Liver (tissue), 3 donors: ENCODE results near the gene SHISA3.

Experiments
- ATF3 ChIP-seq: IDR thresholded peaks from 2 replicates; pipeline ENCODE4 v1.6.1; 2016; ENCODE audit warnings: antibody characterized with exemption
- CTCF ChIP-seq: fragments of 150-350 bp; IDR thresholded peaks from 2 replicates; pipeline ENCODE4 v1.5.1; 2017; ENCODE audit warnings: improper control_type of control experiment, low read depth, low read length; ENCODE audit not compliant: missing input control
- EGR1 ChIP-seq, 2 donors: IDR thresholded peaks; 2 replicates each; pipeline ENCODE4 v1.6.1; 2016 to 2018; ENCODE audit warnings: antibody characterized with exemption in 2 of 2, low read depth in 2 of 2
- FOXA1 ChIP-seq: IDR thresholded peaks from 2 replicates; pipeline ENCODE4 v1.6.1; 2016; ENCODE audit warnings: antibody characterized with exemption
- GABPA ChIP-seq, 2 donors: IDR thresholded peaks in 1 of 2; conservative IDR thresholded peaks in 1 of 2; 2 replicates each; pipeline ENCODE4 v1.6.1; 2016; ENCODE audit warnings: antibody characterized with exemption in 2 of 2, mild to moderate bottlenecking in 1 of 2, moderate library complexity in 1 of 2
- MAX ChIP-seq: IDR thresholded peaks from 2 replicates; pipeline ENCODE4 v1.6.1; 2016; ENCODE audit warnings: antibody characterized with exemption
- REST ChIP-seq: IDR thresholded peaks from 2 replicates; pipeline ENCODE4 v1.6.1; 2016; ENCODE audit warnings: antibody characterized with exemption, mild to moderate bottlenecking
- YY1 ChIP-seq: IDR thresholded peaks from 2 replicates; pipeline ENCODE4 v1.6.1; 2016; ENCODE audit warnings: antibody characterized with exemption, mild to moderate bottlenecking
- donor health status: healthy.
- donor health status: healthy.

GRCh38 chr4:42363614-42364013, 33.7 kb upstream of the SHISA3 start:
- no peak for TF ChIP-seq CTCF
- TF ChIP-seq ATF3, result no peak
- no peak for TF ChIP-seq EGR1 (IDR thresholded peaks at IDR 0.05; ENCODE audit: low read depth in 2 of 2)
- TF ChIP-seq YY1, result no peak
- no peak for TF ChIP-seq FOXA1
- no peak for TF ChIP-seq REST
- TF ChIP-seq GABPA (IDR thresholded peaks at IDR 0.05 in 1 of 2, conservative IDR thresholded peaks at IDR 0.05 in 1 of 2), result no peak
- TF ChIP-seq MAX, result no peak
